Measurements from ENCODE around the gene MEST. TPM values are rescaled to one million over a fixed set of nuclear protein-coding genes. Genes with fewer than 3 reads are reported as not detected.

MEST gene
- total and polyA plus RNA-seq, 10 of the 15 experiments (the other 5 are each of a cell fraction or from before 2014, with no cell fraction given), result 1.0 to 18.2 (median 8.2) TPM

GRCh38 chr7:130473876-130474275, 18.0 kb upstream of the MEST start (continued):
- TF ChIP-seq, protein P1, sequence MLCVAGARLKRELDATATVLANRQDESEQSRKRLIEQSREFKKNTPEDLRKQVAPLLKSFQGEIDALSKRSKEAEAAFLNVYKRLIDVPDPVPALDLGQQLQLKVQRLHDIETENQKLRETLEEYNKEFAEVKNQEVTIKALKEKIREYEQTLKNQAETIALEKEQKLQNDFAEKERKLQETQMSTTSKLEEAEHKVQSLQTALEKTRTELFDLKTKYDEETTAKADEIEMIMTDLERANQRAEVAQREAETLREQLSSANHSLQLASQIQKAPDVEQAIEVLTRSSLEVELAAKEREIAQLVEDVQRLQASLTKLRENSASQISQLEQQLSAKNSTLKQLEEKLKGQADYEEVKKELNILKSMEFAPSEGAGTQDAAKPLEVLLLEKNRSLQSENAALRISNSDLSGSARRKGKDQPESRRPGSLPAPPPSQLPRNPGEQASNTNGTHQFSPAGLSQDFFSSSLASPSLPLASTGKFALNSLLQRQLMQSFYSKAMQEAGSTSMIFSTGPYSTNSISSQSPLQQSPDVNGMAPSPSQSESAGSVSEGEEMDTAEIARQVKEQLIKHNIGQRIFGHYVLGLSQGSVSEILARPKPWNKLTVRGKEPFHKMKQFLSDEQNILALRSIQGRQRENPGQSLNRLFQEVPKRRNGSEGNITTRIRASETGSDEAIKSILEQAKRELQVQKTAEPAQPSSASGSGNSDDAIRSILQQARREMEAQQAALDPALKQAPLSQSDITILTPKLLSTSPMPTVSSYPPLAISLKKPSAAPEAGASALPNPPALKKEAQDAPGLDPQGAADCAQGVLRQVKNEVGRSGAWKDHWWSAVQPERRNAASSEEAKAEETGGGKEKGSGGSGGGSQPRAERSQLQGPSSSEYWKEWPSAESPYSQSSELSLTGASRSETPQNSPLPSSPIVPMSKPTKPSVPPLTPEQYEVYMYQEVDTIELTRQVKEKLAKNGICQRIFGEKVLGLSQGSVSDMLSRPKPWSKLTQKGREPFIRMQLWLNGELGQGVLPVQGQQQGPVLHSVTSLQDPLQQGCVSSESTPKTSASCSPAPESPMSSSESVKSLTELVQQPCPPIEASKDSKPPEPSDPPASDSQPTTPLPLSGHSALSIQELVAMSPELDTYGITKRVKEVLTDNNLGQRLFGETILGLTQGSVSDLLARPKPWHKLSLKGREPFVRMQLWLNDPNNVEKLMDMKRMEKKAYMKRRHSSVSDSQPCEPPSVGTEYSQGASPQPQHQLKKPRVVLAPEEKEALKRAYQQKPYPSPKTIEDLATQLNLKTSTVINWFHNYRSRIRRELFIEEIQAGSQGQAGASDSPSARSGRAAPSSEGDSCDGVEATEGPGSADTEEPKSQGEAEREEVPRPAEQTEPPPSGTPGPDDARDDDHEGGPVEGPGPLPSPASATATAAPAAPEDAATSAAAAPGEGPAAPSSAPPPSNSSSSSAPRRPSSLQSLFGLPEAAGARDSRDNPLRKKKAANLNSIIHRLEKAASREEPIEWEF (IDR thresholded peaks at IDR 0.05; ENCODE audit: insufficient replicate concordance, low read depth, low read length), result no peak
- no peak for TF ChIP-seq HDGF (IDR thresholded peaks at IDR 0.05)
- no peak for TF ChIP-seq YY1 (IDR thresholded peaks at IDR 0.05; ENCODE audit: low read depth, low read length)
- TF ChIP-seq ZBED1 (IDR thresholded peaks at IDR 0.05; ENCODE audit: borderline replicate concordance), result no peak
- no peak for TF ChIP-seq RB1 (IDR thresholded peaks at IDR 0.05; ENCODE audit: borderline replicate concordance)
- no peak for TF ChIP-seq PAX5 (IDR thresholded peaks at IDR 0.05; ENCODE audit: borderline replicate concordance, low read depth, low read length)

- ATAC-seq, result no peak
- H3K4me1 ChIP-seq (ENCODE audit: control insufficient read depth, insufficient read depth, low read length), result peaks cover 11% of the 10 kb centered on the region; the same call in 1 of the 2 replicates
- TF ChIP-seq, protein P2, sequence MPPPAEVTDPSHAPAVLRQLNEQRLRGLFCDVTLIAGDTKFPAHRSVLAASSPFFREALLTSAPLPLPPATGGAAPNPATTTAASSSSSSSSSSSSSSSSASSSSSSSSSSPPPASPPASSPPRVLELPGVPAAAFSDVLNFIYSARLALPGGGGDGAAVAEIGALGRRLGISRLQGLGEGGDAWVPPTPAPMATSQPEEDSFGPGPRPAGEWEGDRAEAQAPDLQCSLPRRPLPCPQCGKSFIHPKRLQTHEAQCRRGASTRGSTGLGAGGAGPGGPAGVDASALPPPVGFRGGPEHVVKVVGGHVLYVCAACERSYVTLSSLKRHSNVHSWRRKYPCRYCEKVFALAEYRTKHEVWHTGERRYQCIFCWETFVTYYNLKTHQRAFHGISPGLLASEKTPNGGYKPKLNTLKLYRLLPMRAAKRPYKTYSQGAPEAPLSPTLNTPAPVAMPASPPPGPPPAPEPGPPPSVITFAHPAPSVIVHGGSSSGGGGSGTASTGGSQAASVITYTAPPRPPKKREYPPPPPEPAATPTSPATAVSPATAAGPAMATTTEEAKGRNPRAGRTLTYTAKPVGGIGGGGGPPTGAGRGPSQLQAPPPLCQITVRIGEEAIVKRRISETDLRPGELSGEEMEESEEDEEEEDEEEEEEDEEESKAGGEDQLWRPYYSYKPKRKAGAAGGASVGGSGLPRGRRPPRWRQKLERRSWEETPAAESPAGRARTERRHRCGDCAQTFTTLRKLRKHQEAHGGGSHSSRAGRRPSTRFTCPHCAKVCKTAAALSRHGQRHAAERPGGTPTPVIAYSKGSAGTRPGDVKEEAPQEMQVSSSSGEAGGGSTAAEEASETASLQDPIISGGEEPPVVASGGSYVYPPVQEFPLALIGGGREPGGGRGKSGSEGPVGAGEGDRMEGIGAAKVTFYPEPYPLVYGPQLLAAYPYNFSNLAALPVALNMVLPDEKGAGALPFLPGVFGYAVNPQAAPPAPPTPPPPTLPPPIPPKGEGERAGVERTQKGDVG (CRISPR knock-in tag; IDR thresholded peaks at IDR 0.05), result no peak
- no peak for TF ChIP-seq TARDBP (IDR thresholded peaks at IDR 0.05; ENCODE audit: borderline replicate concordance)
- TF ChIP-seq ZNF217 (IDR thresholded peaks at IDR 0.05), result no peak
- TF ChIP-seq HDGF (IDR thresholded peaks at IDR 0.05), result no peak
- no peak for DNase-seq (ENCODE audit: low read depth, low spot score)
- H3K9me3 ChIP-seq (replicated peaks; ENCODE audit: control insufficient read depth, insufficient read depth, low read length), result no peaks in the 10 kb centered on the region; the same call in 2 of the 3 replicates
- FAIRE-seq, result no peak
- H3K9ac ChIP-seq (ENCODE audit: control insufficient read depth, insufficient read depth, low read length), result no peak overlapping the region
- BruUV-seq (replicated peaks), result no TSS peak
- no peak overlapping the region for H3K4me3 ChIP-seq
- POLR2A ChIA-PET, result no interaction called here
- H4K20me1 ChIP-seq (ENCODE audit: control insufficient read depth, insufficient read depth), result no peaks in the 10 kb centered on the region
- H3K4me2 ChIP-seq (ENCODE audit: control insufficient read depth, insufficient read depth), result no peak overlapping the region
- WGBS (ENCODE audit: insufficient coverage, insufficient replicate concordance, low lambda C conversion rate, missing lambda C conversion rate), result 63% methylated on average over 7 of the region's 7 CpGs
- CTCF ChIA-PET, result interaction anchor here (1.7 kb wide), 1 partner anchor 9 kb away, joined by 4 read pairs; no protein-coding TSS in a partner anchor
- no peaks in the 10 kb centered on the region for H3K27me3 ChIP-seq (replicated peaks in 1 of 2; ENCODE audit: control insufficient read depth in 2 of 2, insufficient read depth in 2 of 2, low read length in 1 of 2)
- in situ Hi-C loops (cut with MboI) (no loop called here), intact Hi-C loops (cut with micrococcal nuclease; ENCODE audit: unreplicated experiment) (no loop called here)
- H3K36me3 ChIP-seq (ENCODE audit: control insufficient read depth in 2 of 2, insufficient read depth in 2 of 2, low read length in 1 of 2), result no peaks in the 10 kb centered on the region
- SMC1A ChIA-PET (ENCODE audit: uncharacterized antibody, unreplicated experiment), result interaction anchor here (1.2 to 1.8 kb wide), 4 partner anchors 9 to 234 kb away, joined by 3 to 5 read pairs (median 4); no protein-coding TSS in a partner anchor
- RAD21 ChIA-PET (ENCODE audit: unreplicated experiment), result no interaction called here
- H3K27ac ChIP-seq (ENCODE audit: control insufficient read depth, insufficient read depth), result peak overlapping the region; percentile 63
- no peaks in the 10 kb centered on the region for H3K79me2 ChIP-seq (ENCODE audit: control insufficient read depth, insufficient read depth, low read length)
- no peak overlapping the region for H2AFZ ChIP-seq (ENCODE audit: control insufficient read depth, low read depth, low read length)
These were observed 16.1 kb upstream of the MEST start for GRCh38 chr7:130475776-130476175.

All from GM12878 (cell line).